ENCODE results near the gene LYRM4. TPM values are rescaled to one million over a fixed set of nuclear protein-coding genes. Genes with fewer than 3 reads are reported as not detected.

Gene LYRM4
- total and polyA plus RNA-seq, 7 donors = 11.3 to 21.1 (median 16.1) TPM

DNA sequence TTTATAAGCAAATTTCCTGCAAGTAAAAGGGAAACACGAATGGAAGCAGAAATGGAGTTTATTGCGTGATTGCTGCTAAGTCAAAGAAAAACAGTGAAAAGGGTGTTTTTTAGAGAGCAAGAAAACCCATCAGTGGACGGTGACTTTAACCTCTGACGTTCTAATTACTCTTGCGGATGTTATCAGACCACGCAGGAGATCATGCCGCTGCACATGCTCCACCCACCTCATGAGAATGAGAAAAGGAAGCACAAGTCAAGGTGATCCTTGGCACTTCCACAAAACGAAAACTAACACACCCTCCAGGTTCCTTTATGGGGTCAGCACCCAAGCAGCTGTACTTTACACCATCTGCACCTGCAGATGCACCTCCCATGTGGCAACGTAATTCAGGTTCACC, 45.0 kb downstream of the LYRM4 start:
- H3K4me1 ChIP-seq = no peaks in the 10 kb centered on the region
- H3K4me3 ChIP-seq = no peak overlapping the region
- H3K36me3 ChIP-seq (ENCODE audit: insufficient read depth in 1 of 2, low read depth in 1 of 2) = peaks cover 0 to 30% of the 10 kb centered on the region in 2 donors
- WGBS, 3 donors = 83 to 87% (median 86%) methylated on average over 9 of the region's 9 CpGs
- no peaks in the 10 kb centered on the region for H3K27me3 ChIP-seq (ENCODE audit: insufficient read depth in 3 of 3, low read length in 2 of 3)
- no peak for ATAC-seq
- TF ChIP-seq CTCF (IDR thresholded peaks at IDR 0.05) = no peak
- no peaks in the 10 kb centered on the region for H3K9me3 ChIP-seq
- H3K27ac ChIP-seq = no peak overlapping the region
- DNase-seq = no peak
- intact Hi-C loops (cut with DNase I) = loop anchor here in 1 of 2 donors (5.0 to 10.0 kb wide), 2 partner anchors 42 to 179 kb away; no protein-coding TSS in a partner anchor

- H3K27ac ChIP-seq = no peak overlapping the region
- TF ChIP-seq CTCF (IDR thresholded peaks at IDR 0.05) = no peak
- 89 to 99% (median 98%) methylated on average over 2 of the region's 2 CpGs for WGBS, 3 donors
- H3K4me1 ChIP-seq = no peaks in the 10 kb centered on the region
- ATAC-seq (no peak), DNase-seq (no peak)
- no peaks in the 10 kb centered on the region for H3K9me3 ChIP-seq
- H3K4me3 ChIP-seq = no peak overlapping the region
- no peaks in the 10 kb centered on the region for H3K27me3 ChIP-seq (ENCODE audit: insufficient read depth in 3 of 3, low read length in 2 of 3)
- intact Hi-C loops (cut with DNase I) = loop anchor here in 1 of 2 donors (5.0 to 10.0 kb wide), 2 partner anchors 42 to 180 kb away; no protein-coding TSS in a partner anchor
- H3K36me3 ChIP-seq (ENCODE audit: insufficient read depth in 1 of 2, low read depth in 1 of 2) = peaks cover 0 to 30% of the 10 kb centered on the region in 2 donors
Measured at GRCh38 chr6:5215159-5215558, 45.6 kb downstream of the LYRM4 start.

GRCh38 chr6:5214570-5215052, 46.1 kb downstream of the LYRM4 start:
- Histone ChIP-seq H3K27ac (no peak overlapping the region), H3K4me1 (no peaks in the 10 kb centered on the region), H3K9me3 (no peaks in the 10 kb centered on the region), H3K4me3 (no peak overlapping the region), H3K36me3 (ENCODE audit: insufficient read depth in 1 of 2, low read depth in 1 of 2) (peaks cover 0 to 30% of the 10 kb centered on the region in 2 donors), H3K27me3 (ENCODE audit: insufficient read depth in 3 of 3, low read length in 2 of 3) (no peaks in the 10 kb centered on the region)
- WGBS, 3 donors = 71 to 74% (median 73%) methylated on average over 10 of the region's 10 CpGs
- peak; percentile 44 to 87 (median 63) for ATAC-seq
- peak in 1 of 2 donors; percentile 29 for DNase-seq
- peak; percentile 51 for TF ChIP-seq CTCF (IDR thresholded peaks at IDR 0.05)
- intact Hi-C loops (cut with DNase I) = loop anchor here in 1 of 2 donors (5.0 to 10.0 kb wide), 2 partner anchors 43 to 180 kb away; no protein-coding TSS in a partner anchor

DNA sequence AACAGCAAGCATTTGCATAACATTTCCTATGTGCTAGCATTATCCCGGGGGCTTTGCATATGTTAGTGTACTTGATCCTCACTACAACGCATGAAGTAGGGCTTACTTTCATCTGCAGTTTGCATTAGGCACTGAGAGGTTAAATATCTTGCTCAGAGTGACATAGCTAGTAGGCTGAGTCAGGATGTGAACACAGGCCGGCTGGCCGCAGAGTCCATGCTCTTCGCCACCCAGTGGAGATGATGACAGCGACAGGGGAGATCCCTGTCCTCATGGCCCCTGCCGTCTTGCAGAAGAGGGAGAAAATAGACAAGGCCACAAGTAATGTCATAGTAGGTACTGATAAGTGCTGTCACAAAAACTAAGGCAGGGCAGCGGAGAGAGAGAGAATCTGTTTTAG, 46.9 kb downstream of the LYRM4 start:
- DNase-seq = no peak
- TF ChIP-seq CTCF (IDR thresholded peaks at IDR 0.05) = no peak
- no peaks in the 10 kb centered on the region for H3K4me1 ChIP-seq
- intact Hi-C loops (cut with DNase I) = loop anchor here in 1 of 2 donors (10.0 kb wide), 1 partner anchor 181 kb away; no protein-coding TSS in a partner anchor
- H3K9me3 ChIP-seq = no peaks in the 10 kb centered on the region
- ATAC-seq = peak in 1 of 4 donors; percentile 72
- H3K4me3 ChIP-seq = no peak overlapping the region
- peaks cover 0 to 30% of the 10 kb centered on the region in 2 donors for H3K36me3 ChIP-seq (ENCODE audit: insufficient read depth in 1 of 2, low read depth in 1 of 2)
- 80 to 87% (median 83%) methylated on average over 8 of the region's 8 CpGs for WGBS, 3 donors
- no peak overlapping the region for H3K27ac ChIP-seq
- no peaks in the 10 kb centered on the region for H3K27me3 ChIP-seq (ENCODE audit: insufficient read depth in 3 of 3, low read length in 2 of 3)

- Histone ChIP-seq H3K27ac (no peak overlapping the region), H3K4me3 (no peak overlapping the region), H3K4me1 (no peaks in the 10 kb centered on the region), H3K27me3 (ENCODE audit: insufficient read depth in 3 of 3, low read length in 2 of 3) (no peaks in the 10 kb centered on the region), H3K9me3 (no peaks in the 10 kb centered on the region), H3K36me3 (ENCODE audit: insufficient read depth in 1 of 2, low read depth in 1 of 2) (peaks cover 0 to 27% of the 10 kb centered on the region in 2 donors)
- DNase-seq (no peak), ATAC-seq (no peak)
- 90 to 98% (median 94%) methylated on average over 1 of the region's 1 CpG for WGBS, 3 donors
- TF ChIP-seq CTCF (IDR thresholded peaks at IDR 0.05) = no peak
- intact Hi-C loops (cut with DNase I) = loop anchor here in 1 of 2 donors (10.0 kb wide), 1 partner anchor 183 kb away; no protein-coding TSS in a partner anchor
Measured at GRCh38 chr6:5211492-5211891, 49.3 kb downstream of the LYRM4 start.
